Mesodermal cell (in vitro differentiated cells): ENCODE results near the gene APLP2.

ENCODE experiments used
- H3K27ac ChIP-seq: 2 replicates; pipeline ENCODE4 v1.7.0; 2013; ENCODE audit warnings: mild to moderate bottlenecking, low read depth, low read length, moderate library complexity; ENCODE audit not compliant: severe bottlenecking
- H3K36me3 ChIP-seq: 2 replicates; pipeline ENCODE4 v1.7.1; 2013; ENCODE audit warnings: mild to moderate bottlenecking, low read length, moderate library complexity; ENCODE audit not compliant: control insufficient read depth, insufficient read depth
- H3K4me1 ChIP-seq: one replicate; pipeline ENCODE4 v1.7.1; 2013; ENCODE audit warnings: mild to moderate bottlenecking, low read length; ENCODE audit not compliant: insufficient read depth, control insufficient read depth, poor library complexity, severe bottlenecking
- H3K4me3 ChIP-seq: 2 replicates; pipeline ENCODE4 v1.7.0; 2013; ENCODE audit warnings: low read length, control low read depth, mild to moderate bottlenecking; ENCODE audit not compliant: insufficient read depth, poor library complexity, severe bottlenecking; ENCODE audit errors: extremely low read depth
- H3K9me3 ChIP-seq: 2 replicates; pipeline ENCODE4 v1.7.1; 2013; ENCODE audit warnings: mild to moderate bottlenecking, low read length, moderate library complexity; ENCODE audit not compliant: control insufficient read depth
- WGBS, 2 experiments: methylation state at CpG; one replicate each; pipeline ENCODE4 v1.1.5; 2013; ENCODE audit warnings: missing lambda C conversion rate in 2 of 2; ENCODE audit not compliant: insufficient coverage in 2 of 2; 5-methylcytosine and 5-hydroxymethylcytosine counted together

Gene APLP2

GRCh38 chr11:130159139-130159538, 89.4 kb downstream of the APLP2 start:
- H3K36me3 ChIP-seq: no peaks in the 10 kb centered on the region
- H3K4me3 ChIP-seq: no peak overlapping the region
- H3K27ac ChIP-seq: no peak overlapping the region
- WGBS, 2 experiments: 81 to 91% methylated on average over 4 to 14 of the region's 14 CpGs
- H3K9me3 ChIP-seq: no peaks in the 10 kb centered on the region
- H3K4me1 ChIP-seq: no peaks in the 10 kb centered on the region

DNA sequence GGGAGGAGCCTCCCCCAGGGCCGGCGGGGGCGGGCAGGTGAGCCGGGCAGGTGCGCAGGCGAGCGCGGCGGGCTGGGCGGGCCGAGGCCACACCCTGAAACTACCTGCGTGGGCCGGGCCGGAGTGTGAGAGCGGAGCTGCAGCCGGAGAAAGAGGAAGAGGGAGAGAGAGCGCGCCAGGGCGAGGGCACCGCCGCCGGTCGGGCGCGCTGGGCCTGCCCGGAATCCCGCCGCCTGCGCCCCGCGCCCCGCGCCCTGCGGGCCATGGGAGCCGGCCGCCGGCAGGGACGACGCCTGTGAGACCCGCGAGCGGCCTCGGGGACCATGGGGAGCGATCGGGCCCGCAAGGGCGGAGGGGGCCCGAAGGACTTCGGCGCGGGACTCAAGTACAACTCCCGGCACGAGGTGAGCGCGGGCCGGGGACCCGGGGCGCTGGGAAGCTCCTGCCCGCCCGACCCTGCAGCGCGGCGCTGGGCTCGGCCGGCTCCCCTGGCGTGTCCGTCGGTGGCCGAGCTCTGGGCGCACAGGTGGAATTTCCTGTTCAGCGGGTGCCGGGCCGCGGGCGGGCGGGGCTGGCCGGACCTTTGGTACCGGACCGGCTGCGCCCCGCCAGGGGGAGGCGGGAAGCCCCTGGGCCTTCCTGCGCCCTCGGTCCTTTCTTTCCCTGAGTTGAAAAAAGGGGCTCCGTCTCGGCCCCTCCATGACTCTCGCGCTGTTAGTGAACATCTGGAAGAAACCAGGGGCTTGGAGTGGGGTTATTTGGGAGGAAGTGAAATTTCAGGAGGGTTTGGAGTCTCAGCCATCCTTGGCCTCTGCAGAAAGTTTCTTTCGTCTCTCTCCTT, 90.2 kb downstream of the APLP2 start, which contains the start of gene ST14:
ST14 (plus strand) TSS at position 126 of the 841 bp plus-strand sequence; CDS start at position 324, 198 bp downstream.
- H3K4me3 ChIP-seq: peak within 1 kb of the TSS; percentile 3
- no peaks in the 10 kb centered on the region for H3K9me3 ChIP-seq
- H3K4me1 ChIP-seq: no peaks in the 10 kb centered on the region
- no peaks in the 10 kb centered on the region for H3K36me3 ChIP-seq
- no peak within 1 kb of the TSS for H3K27ac ChIP-seq
- WGBS, 2 experiments: 5 to 8% methylated on average over 66 to 69 of the region's 89 CpGs

DNA sequence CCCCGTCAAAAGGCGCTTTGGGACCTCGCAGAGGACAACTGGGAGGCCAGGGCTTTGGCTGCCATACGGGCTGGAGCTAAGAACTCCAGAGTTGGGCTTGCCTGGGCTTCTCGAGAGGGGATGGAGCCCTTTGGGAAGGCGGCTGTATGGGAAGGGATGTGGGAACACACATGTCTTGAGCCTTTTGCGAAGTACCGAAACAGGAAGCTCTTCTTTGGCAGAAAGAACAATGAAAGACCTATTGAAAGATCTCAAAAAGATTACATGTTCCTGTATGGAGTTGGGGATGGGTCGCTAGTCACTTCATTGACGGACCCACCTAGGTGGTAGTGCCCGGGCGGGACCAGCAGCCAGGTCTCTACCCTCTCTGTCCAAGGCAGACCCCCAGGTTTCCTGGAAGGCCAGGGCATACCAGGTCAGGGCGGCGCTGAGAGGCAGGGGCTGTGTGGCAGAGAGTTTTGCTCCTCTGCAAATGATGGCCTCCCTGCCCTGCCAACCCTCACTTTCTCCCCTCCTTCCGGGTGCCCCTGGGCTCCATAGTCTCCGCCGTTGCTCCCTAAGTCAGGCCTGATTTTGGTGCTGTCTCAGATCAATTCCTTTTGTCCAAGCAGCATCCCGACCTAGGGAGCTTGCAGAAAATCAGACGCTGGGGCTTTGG, 90.9 kb downstream of the APLP2 start:
- H3K9me3 ChIP-seq: no peaks in the 10 kb centered on the region
- H3K4me1 ChIP-seq: no peaks in the 10 kb centered on the region
- H3K36me3 ChIP-seq: no peaks in the 10 kb centered on the region
- H3K4me3 ChIP-seq: peak overlapping the region; percentile 3
- 64 to 84% methylated on average over 16 of the region's 19 CpGs for WGBS, 2 experiments
- H3K27ac ChIP-seq: no peak overlapping the region

DNA sequence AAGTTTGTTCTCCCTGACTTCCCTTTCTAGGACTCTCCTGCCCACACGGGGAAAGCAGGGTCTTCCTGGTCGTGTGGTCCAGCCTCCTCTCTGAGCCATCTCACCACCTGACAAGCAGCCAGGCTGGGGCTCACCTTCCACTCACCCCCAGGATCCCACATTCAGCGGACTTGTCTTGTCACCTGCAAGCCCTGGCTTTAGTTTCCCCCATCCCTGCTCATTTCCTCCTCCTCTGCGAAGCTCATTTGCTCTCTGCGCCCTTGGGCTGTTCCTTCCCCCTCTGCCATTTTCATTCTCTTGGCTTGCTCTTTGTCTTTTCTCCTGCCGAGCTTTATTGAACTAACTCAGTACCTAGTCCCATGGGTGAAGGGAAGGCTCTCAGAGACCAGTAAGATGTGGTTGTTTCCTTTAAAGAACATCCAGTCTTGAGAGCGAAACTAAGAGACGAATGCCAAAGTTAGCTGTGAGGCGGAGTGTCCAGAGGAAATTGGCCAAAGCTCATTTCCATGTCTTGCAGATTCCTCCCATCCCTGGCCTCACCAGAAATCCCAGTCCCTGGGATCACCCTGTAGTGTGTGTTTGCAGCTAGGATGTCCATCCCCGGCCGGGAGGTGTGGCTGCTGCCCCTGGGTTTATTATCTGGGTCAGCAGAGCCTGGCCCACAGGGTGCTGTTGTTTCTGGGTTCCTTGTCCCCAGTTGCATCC, 91.9 kb downstream of the APLP2 start:
- H3K4me3 ChIP-seq: no peak overlapping the region
- no peaks in the 10 kb centered on the region for H3K4me1 ChIP-seq
- H3K9me3 ChIP-seq: no peaks in the 10 kb centered on the region
- WGBS, 2 experiments: 81 to 89% methylated on average over 5 to 6 of the region's 11 CpGs
- no peak overlapping the region for H3K27ac ChIP-seq
- no peaks in the 10 kb centered on the region for H3K36me3 ChIP-seq

DNA sequence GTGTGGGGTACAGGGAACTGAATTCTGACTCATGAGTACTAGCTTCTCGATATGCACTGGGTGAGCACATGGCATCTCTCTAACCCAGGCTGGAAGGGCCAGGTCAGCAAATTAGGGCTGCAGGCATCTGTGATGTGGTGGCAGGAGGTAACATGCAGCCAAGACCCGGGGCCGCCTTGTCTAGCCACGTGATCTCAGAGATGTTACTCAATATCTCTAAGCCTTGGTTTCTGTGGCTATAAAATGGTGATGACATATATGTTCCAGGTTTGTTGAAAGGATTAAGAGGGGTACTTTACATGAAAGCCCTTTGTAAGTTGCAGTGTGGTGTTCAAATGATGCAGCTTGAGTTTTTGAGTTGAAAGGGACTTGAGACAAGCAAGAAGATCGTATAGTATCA, 93.0 kb downstream of the APLP2 start:
- Histone ChIP-seq H3K4me1 (no peaks in the 10 kb centered on the region), H3K27ac (no peak overlapping the region), H3K9me3 (no peaks in the 10 kb centered on the region), H3K36me3 (no peaks in the 10 kb centered on the region), H3K4me3 (no peak overlapping the region)
- 87 to 95% methylated on average over 5 of the region's 5 CpGs for WGBS, 2 experiments

- no peaks in the 10 kb centered on the region for H3K9me3 ChIP-seq
- no peaks in the 10 kb centered on the region for H3K36me3 ChIP-seq
- WGBS, 2 experiments: 69 to 73% methylated on average over 9 to 13 of the region's 13 CpGs
- H3K4me3 ChIP-seq: no peak overlapping the region
- H3K4me1 ChIP-seq: no peaks in the 10 kb centered on the region
- no peak overlapping the region for H3K27ac ChIP-seq
Observed at GRCh38 chr11:130163346-130164220, 93.9 kb downstream of the APLP2 start.

- WGBS, 2 experiments: 100% methylated on average over 1 to 2 of the region's 2 CpGs
- Histone ChIP-seq H3K4me3 (no peak overlapping the region), H3K4me1 (no peaks in the 10 kb centered on the region), H3K9me3 (no peaks in the 10 kb centered on the region), H3K27ac (no peak overlapping the region), H3K36me3 (no peaks in the 10 kb centered on the region)
Observed at GRCh38 chr11:130164221-130164570, 94.5 kb downstream of the APLP2 start.

GRCh38 chr11:130165601-130166456, 96.1 kb downstream of the APLP2 start:
- Histone ChIP-seq H3K9me3 (no peaks in the 10 kb centered on the region), H3K4me1 (no peaks in the 10 kb centered on the region), H3K4me3 (no peak overlapping the region), H3K36me3 (no peaks in the 10 kb centered on the region), H3K27ac (no peak overlapping the region)
- 70 to 92% methylated on average over 3 to 4 of the region's 9 CpGs for WGBS, 2 experiments

GRCh38 chr11:130166457-130166784, 96.7 kb downstream of the APLP2 start:
- H3K36me3 ChIP-seq: no peaks in the 10 kb centered on the region
- no peaks in the 10 kb centered on the region for H3K4me1 ChIP-seq
- no peak overlapping the region for H3K27ac ChIP-seq
- WGBS, 2 experiments: 90 to 100% methylated on average over 1 to 3 of the region's 4 CpGs
- no peaks in the 10 kb centered on the region for H3K9me3 ChIP-seq
- H3K4me3 ChIP-seq: no peak overlapping the region
